Measurements from ENCODE around the gene UPF3A. TPM values are rescaled to one million over a fixed set of nuclear protein-coding genes. Genes with fewer than 3 reads are reported as not detected.
"Not testable (repeated sequence)": the region's sequence is repeated elsewhere in the genome, so short reads cannot be mapped to it uniquely, and the experiment has no call there.

Gene UPF3A
- total and polyA plus RNA-seq, 2 of the 4 experiments (the other 2 are of a cell fraction), result 11.7 to 51.6 TPM

GRCh38 chr13:114336457-114336856 lies 55.1 kb downstream of the UPF3A start:
- H3K4ac ChIP-seq (ENCODE audit: low read depth, low read length); H2BK5ac ChIP-seq (ENCODE audit: low read depth, low read length, poor library complexity, severe bottlenecking); H3K14ac ChIP-seq (replicated peaks; ENCODE audit: low read depth, low read length); dilution Hi-C loops (cut with HindIII; ENCODE audit: low sequenced_read_pairs, unreplicated experiment); BruUV-seq (replicated peaks); H3K27me3 ChIP-seq (ENCODE audit: control insufficient read depth, insufficient read depth, low read length); H3K27ac ChIP-seq (ENCODE audit: insufficient read depth, low read length); POLR2A ChIA-PET (ENCODE audit: unreplicated experiment); ATAC-seq (ENCODE audit: low read depth); H2AK5ac ChIP-seq (ENCODE audit: low read depth, low read length); H4K5ac ChIP-seq (ENCODE audit: low read depth, low read length); H3K4me2 ChIP-seq (ENCODE audit: low read depth, low read length); H3K9me1 ChIP-seq (ENCODE audit: insufficient read depth, low read length); DNase-seq; H4K20me1 ChIP-seq (ENCODE audit: insufficient read depth, low read length); H3K36me3 ChIP-seq (ENCODE audit: control insufficient read depth, insufficient read depth, low read length); H2BK20ac ChIP-seq (ENCODE audit: low read depth, low read length); intact Hi-C loops (cut with micrococcal nuclease); H3K23ac ChIP-seq (ENCODE audit: low read depth, low read length); H2BK120ac ChIP-seq (ENCODE audit: low read depth, low read length); H3K9ac ChIP-seq (ENCODE audit: low read depth, low read length); H2BK15ac ChIP-seq (ENCODE audit: low read depth, low read length); H3K4me1 ChIP-seq (ENCODE audit: control insufficient read depth, insufficient read depth, low read length); H4K8ac ChIP-seq (ENCODE audit: low read depth in 2 of 2, low read length in 2 of 2); H3K4me3 ChIP-seq (ENCODE audit: insufficient read depth, low read depth, low read length); H3K18ac ChIP-seq (ENCODE audit: low read depth, low read length); H4K91ac ChIP-seq (ENCODE audit: insufficient read depth, low read depth, low read length); H2AK9ac ChIP-seq (replicated peaks; ENCODE audit: low read depth, low read length, poor library complexity); H2AFZ ChIP-seq (replicated peaks; ENCODE audit: low read length, poor library complexity); H3K56ac ChIP-seq (ENCODE audit: extremely low read depth, insufficient read depth, low read length); H3K79me1 ChIP-seq (ENCODE audit: low read depth in 1 of 2, low read length in 2 of 2); in situ Hi-C loops (cut with MboI; ENCODE audit: low sequenced_read_pairs); H3K9me3 ChIP-seq (ENCODE audit: control insufficient read depth, insufficient read depth, low read length): not testable (repeated sequence)
- WGBS, 2 experiments (ENCODE audit: extremely low coverage in 2 of 2, insufficient read length in 1 of 2), result no CpG with 5 or more reads among the region's 1 CpG
- CTCF ChIA-PET, result interaction anchor here (0.6 kb wide), 1 partner anchor 53 kb away, joined by 3 read pairs; no protein-coding TSS in a partner anchor
